Measurements from ENCODE around the gene DCTN1. TPM values are rescaled to one million over a fixed set of nuclear protein-coding genes. Genes with fewer than 3 reads are reported as not detected.

Gene DCTN1
- total and polyA plus RNA-seq, 2 donors (not counting 3 experiments of a cell fraction or from before 2014, with no cell fraction given), result 130 to 170 TPM

GRCh38 chr2:74373221-74373676, 6.9 kb downstream of the DCTN1 start:
- H4K20me1 ChIP-seq (replicated peaks; ENCODE audit: control insufficient read depth, extremely low read depth, insufficient read depth, low read length), result no peaks in the 10 kb centered on the region
- no peaks in the 10 kb centered on the region for H3K9me3 ChIP-seq (replicated peaks; ENCODE audit: control insufficient read depth, insufficient read depth, low read length)
- no peaks in the 10 kb centered on the region for H3K9me1 ChIP-seq (replicated peaks; ENCODE audit: control insufficient read depth, extremely low read depth, insufficient read depth, low read length)
- intact Hi-C loops (cut with micrococcal nuclease) (no loop called here), dilution Hi-C loops (cut with MboI; ENCODE audit: extremely low pct_ligation_motif_present, low sequenced_read_pairs) (no loop called here)
- H3K27me3 ChIP-seq (ENCODE audit: control insufficient read depth in 2 of 2, insufficient read depth in 2 of 2, low read length in 2 of 2), result no peaks in the 10 kb centered on the region
- H3K9ac ChIP-seq (replicated peaks; ENCODE audit: extremely low read depth, insufficient read depth, low read length), result no peak overlapping the region
- DNase-seq (ENCODE audit: low read depth, low spot score) (no peak), FAIRE-seq (no peak)
- H2AFZ ChIP-seq (ENCODE audit: low read depth, low read length), result no peak overlapping the region
- ChIA-PET CTCF (interaction anchor here (0.6 kb wide), 1 partner anchor 21 kb away, joined by 3 read pairs; no protein-coding TSS in a partner anchor), POLR2A (no interaction called here)
- no peak overlapping the region for H3K4me2 ChIP-seq (ENCODE audit: insufficient read depth, low read length)
- peaks cover 2% of the 10 kb centered on the region for H3K79me2 ChIP-seq (ENCODE audit: control insufficient read depth, insufficient read depth, low read length)
- no peak for TF ChIP-seq FOS (IDR thresholded peaks at IDR 0.05; ENCODE audit: borderline replicate concordance, insufficient read depth, low read length)
- TF ChIP-seq POLR2AphosphoS5 (IDR thresholded peaks at IDR 0.05; ENCODE audit: insufficient read depth, low read depth, low read length), result no peak
- no peak for TF ChIP-seq JUN (IDR thresholded peaks at IDR 0.05; ENCODE audit: borderline replicate concordance, insufficient read depth, insufficient read length, low read depth)
- TF ChIP-seq POLR2A (IDR thresholded peaks at IDR 0.05; ENCODE audit: low read depth, low read length), result no peak
- no peak for TF ChIP-seq MYC (IDR thresholded peaks at IDR 0.05; ENCODE audit: low read depth, low read length)
- no peak for TF ChIP-seq MAX (IDR thresholded peaks at IDR 0.05; ENCODE audit: insufficient read depth, insufficient read length)
- no peak for TF ChIP-seq GATA2 (IDR thresholded peaks at IDR 0.05; ENCODE audit: insufficient read depth, insufficient read length, low read depth, low read length)
- no peak for TF ChIP-seq CTCF (IDR thresholded peaks at IDR 0.05; ENCODE audit: extremely low read depth in 1 of 2, insufficient read depth in 1 of 2, low read depth in 1 of 2, low read length in 2 of 2)
- H3K4me3 ChIP-seq (replicated peaks in 1 of 3; ENCODE audit: insufficient read depth in 1 of 3, low read depth in 1 of 3, low read length in 3 of 3), result no peak overlapping the region
- H3K36me3 ChIP-seq (ENCODE audit: control insufficient read depth in 2 of 2, extremely low read depth in 1 of 2, insufficient read depth in 2 of 2, low read length in 2 of 2), result peaks cover 7 to 43% of the 10 kb centered on the region in 2 experiments
- no peaks in the 10 kb centered on the region for H3K4me1 ChIP-seq (ENCODE audit: control insufficient read depth, extremely low read depth, insufficient read depth, low read length)
- no TSS peak for BruUV-seq (replicated peaks)
- no peak overlapping the region for H3K27ac ChIP-seq (ENCODE audit: insufficient read depth, low read depth, low read length)
